ENCODE data around the gene SAFB. TPM values are rescaled to one million over a fixed set of nuclear protein-coding genes. Genes with fewer than 3 reads are reported as not detected.
A peak's percentile ranks its signal among the peaks of the same experiment; 100 is the strongest.

The SAFB gene
- total and polyA plus RNA-seq, 2 of the 13 experiments (the other 11 are each of a cell fraction or from before 2014, with no cell fraction given), result 21.0 to 28.4 TPM

DNA sequence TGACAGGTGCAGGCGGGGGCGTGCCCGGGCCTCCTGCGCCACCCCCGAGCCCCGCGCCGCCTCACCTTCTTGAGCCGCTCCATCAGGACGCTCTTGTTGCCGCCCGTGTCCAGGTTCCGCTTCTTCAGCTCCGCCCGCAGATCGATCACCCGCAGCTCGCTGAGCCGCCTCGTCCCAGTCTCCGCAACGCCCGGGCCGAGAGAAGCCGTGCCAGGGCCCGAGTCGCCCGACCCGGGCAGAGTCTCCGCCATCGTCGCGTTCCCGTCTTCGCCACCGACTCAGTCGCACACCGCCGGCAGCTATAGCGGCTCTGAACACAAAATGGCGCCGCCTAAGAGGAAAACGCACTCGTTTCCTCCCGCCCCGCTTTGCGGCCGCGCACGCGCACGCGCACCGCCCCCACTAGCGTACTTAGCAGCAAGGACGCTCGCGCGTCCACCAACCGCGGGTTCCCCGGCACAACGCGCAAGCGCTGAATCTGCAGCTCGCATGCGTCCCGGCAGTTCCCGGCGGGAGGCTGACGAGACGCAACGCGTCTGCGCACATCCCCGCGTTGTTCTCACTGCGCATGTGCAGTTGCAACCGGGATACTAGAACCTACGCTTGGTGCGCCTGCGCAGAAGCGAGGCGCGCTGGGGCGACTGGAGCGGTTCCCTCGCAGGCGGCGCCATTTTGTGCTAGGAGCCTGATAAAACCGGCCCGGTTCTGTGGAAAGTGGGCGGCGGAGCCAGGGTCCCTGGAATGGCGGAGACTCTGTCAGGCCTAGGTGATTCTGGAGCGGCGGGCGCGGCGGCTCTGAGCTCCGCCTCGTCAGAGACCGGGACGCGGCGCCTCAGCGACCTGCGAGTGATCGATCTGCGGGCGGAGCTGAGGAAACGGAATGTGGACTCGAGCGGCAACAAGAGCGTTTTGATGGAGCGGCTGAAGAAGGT is at the start of gene SAFB, which contains the start of gene SAFB2 (continued):
- TF ChIP-seq ZNF619 (CRISPR knock-in tag; IDR thresholded peaks at IDR 0.05) (0 out of 2 replicates have a peak, but pooled peaks have one; percentile 29), ZNF543 (CRISPR knock-in tag; IDR thresholded peaks at IDR 0.05) (peak; percentile 76), ZFX (CRISPR knock-in tag; IDR thresholded peaks at IDR 0.05; ENCODE audit: low read depth) (peak; percentile 80), CCAR2 (optimal IDR thresholded peaks at IDR 0.05; ENCODE audit: low read depth, low read length) (no peak), ZNF792 (CRISPR knock-in tag; IDR thresholded peaks at IDR 0.05) (peak; percentile 68), ZNF772 (CRISPR knock-in tag; IDR thresholded peaks at IDR 0.05) (peak; percentile 80), ZNF496 (CRISPR knock-in tag; IDR thresholded peaks at IDR 0.05; ENCODE audit: insufficient replicate concordance) (no peak), TRIM24 (CRISPR knock-in tag; IDR thresholded peaks at IDR 0.05) (no peak), JUNB (CRISPR knock-in tag; IDR thresholded peaks at IDR 0.05; ENCODE audit: borderline replicate concordance) (no peak), ZNF563 (CRISPR knock-in tag; IDR thresholded peaks at IDR 0.05) (peak; percentile 5; the same call in 1 of the 2 replicates), ZNF562 (CRISPR knock-in tag; IDR thresholded peaks at IDR 0.05; ENCODE audit: borderline replicate concordance) (no peak), ZNF740 (CRISPR knock-in tag; IDR thresholded peaks at IDR 0.05) (peak; percentile 64; the same call in 1 of the 2 replicates), ZMYM4 (CRISPR knock-in tag; IDR thresholded peaks at IDR 0.05) (no peak; the same call in 1 of the 2 replicates), JUND (CRISPR knock-in tag; IDR thresholded peaks at IDR 0.05) (no peak), ZBTB7B (CRISPR knock-in tag; IDR thresholded peaks at IDR 0.05) (peak; percentile 14; the same call in 1 of the 2 replicates), LRRFIP1 (CRISPR knock-in tag; conservative IDR thresholded peaks at IDR 0.05) (no peak), ZNF761 (CRISPR knock-in tag; conservative IDR thresholded peaks at IDR 0.05) (peak; percentile 48), ZNF34 (CRISPR knock-in tag; IDR thresholded peaks at IDR 0.05; ENCODE audit: borderline replicate concordance) (0 out of 2 replicates have a peak, but pooled peaks have one; percentile 53), THAP9 (CRISPR knock-in tag; IDR thresholded peaks at IDR 0.05; ENCODE audit: borderline replicate concordance) (peak; percentile 99), KDM1A (CRISPR knock-in tag; IDR thresholded peaks at IDR 0.05) (no peak; the same call in 1 of the 2 replicates)
- TF ChIP-seq, protein P1, sequence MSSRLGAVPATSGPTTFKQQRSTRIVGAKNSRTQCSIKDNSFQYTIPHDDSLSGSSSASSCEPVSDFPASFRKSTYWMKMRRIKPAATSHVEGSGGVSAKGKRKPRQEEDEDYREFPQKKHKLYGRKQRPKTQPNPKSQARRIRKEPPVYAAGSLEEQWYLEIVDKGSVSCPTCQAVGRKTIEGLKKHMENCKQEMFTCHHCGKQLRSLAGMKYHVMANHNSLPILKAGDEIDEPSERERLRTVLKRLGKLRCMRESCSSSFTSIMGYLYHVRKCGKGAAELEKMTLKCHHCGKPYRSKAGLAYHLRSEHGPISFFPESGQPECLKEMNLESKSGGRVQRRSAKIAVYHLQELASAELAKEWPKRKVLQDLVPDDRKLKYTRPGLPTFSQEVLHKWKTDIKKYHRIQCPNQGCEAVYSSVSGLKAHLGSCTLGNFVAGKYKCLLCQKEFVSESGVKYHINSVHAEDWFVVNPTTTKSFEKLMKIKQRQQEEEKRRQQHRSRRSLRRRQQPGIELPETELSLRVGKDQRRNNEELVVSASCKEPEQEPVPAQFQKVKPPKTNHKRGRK (CRISPR knock-in tag; IDR thresholded peaks at IDR 0.05), result no peak
- TF ChIP-seq, protein P2, sequence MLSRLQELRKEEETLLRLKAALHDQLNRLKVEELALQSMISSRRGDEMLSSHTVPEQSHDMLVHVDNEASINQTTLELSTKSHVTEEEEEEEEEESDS (CRISPR knock-in tag; IDR thresholded peaks at IDR 0.05; ENCODE audit: borderline replicate concordance), result no peak
